ENCODE data around the gene GRID2IP.
A peak's percentile ranks its signal among the peaks of the same experiment; 100 is the strongest.

GRID2IP gene

DNA sequence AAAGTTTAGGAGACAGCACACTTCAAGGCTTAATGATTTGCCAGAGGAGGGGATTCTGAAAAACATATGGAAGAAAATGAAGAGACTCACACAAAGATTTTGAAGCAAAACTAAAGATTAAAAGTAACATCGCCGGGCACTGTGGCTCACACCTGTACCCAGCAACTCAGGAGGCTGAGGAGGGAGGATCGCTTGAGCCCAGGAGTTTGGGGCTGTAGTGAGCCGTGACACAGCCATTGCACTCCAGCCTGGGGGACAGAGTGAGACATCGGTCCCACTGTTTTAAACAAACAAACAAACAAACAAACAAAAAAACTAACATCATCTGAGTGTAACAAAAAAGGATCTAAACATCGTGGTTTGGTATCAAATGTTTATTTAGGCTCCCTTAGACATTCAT is 69.8 kb downstream of the GRID2IP start:
- no peak for TF ChIP-seq EZH2phosphoT487 (IDR thresholded peaks at IDR 0.05; ENCODE audit: borderline replicate concordance, low read length)
- TF ChIP-seq, protein P1, sequence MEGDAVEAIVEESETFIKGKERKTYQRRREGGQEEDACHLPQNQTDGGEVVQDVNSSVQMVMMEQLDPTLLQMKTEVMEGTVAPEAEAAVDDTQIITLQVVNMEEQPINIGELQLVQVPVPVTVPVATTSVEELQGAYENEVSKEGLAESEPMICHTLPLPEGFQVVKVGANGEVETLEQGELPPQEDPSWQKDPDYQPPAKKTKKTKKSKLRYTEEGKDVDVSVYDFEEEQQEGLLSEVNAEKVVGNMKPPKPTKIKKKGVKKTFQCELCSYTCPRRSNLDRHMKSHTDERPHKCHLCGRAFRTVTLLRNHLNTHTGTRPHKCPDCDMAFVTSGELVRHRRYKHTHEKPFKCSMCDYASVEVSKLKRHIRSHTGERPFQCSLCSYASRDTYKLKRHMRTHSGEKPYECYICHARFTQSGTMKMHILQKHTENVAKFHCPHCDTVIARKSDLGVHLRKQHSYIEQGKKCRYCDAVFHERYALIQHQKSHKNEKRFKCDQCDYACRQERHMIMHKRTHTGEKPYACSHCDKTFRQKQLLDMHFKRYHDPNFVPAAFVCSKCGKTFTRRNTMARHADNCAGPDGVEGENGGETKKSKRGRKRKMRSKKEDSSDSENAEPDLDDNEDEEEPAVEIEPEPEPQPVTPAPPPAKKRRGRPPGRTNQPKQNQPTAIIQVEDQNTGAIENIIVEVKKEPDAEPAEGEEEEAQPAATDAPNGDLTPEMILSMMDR (IDR thresholded peaks at IDR 0.05; ENCODE audit: low read depth, low read length, poor library complexity, severe bottlenecking), result no peak
- peaks cover 8% of the 10 kb centered on the region for H3F3A ChIP-seq (ENCODE audit: control insufficient read depth, insufficient read depth)
- peaks cover 83% of the 10 kb centered on the region for H3K79me2 ChIP-seq (ENCODE audit: control insufficient read depth, low read length)
- no peaks in the 10 kb centered on the region for H3K27me3 ChIP-seq (ENCODE audit: control insufficient read depth, low read length)
- no peaks in the 10 kb centered on the region for H3K9me3 ChIP-seq (ENCODE audit: control insufficient read depth, insufficient read depth, low read length)
- peaks cover 45% of the 10 kb centered on the region for H3K36me3 ChIP-seq (ENCODE audit: control insufficient read depth, low read length)
- peak overlapping the region; percentile 18 for H3K4me3 ChIP-seq (ENCODE audit: low read length)
- H3K4me2 ChIP-seq (ENCODE audit: low read length), result peak overlapping the region; percentile 57
- no peak overlapping the region for H3K27ac ChIP-seq (ENCODE audit: low read depth, low read length)
- peaks cover 69% of the 10 kb centered on the region for H3K4me1 ChIP-seq (ENCODE audit: control insufficient read depth, low read length)
- H3K9me2 ChIP-seq (replicated peaks; ENCODE audit: control insufficient read depth, low read length), result no peaks in the 10 kb centered on the region
- peaks cover 35% of the 10 kb centered on the region for H4K20me1 ChIP-seq (ENCODE audit: control insufficient read depth, insufficient read depth, low read depth, low read length)

DNA sequence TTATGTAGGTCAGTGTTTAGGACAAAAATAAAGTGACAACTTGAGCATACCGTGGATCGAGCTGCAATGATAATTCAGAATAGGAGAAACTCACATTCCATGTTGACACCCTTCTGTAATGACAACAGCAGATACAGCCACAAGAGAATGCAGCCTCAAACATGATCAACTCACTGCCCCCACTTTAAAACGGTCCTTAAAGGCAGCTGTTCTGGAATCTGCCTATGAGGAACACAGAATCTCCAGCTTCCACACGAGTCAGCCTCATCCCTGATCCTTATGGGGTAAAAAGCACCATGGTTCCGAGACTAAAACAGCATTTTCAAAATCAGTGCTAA is 71.0 kb downstream of the GRID2IP start:
- Histone ChIP-seq H3K4me2 (ENCODE audit: low read length) (peak overlapping the region; percentile 57), H3K79me2 (ENCODE audit: control insufficient read depth, low read length) (peaks cover 95% of the 10 kb centered on the region), H3K27ac (ENCODE audit: low read depth, low read length) (peak overlapping the region; percentile 53), H3K9me2 (replicated peaks; ENCODE audit: control insufficient read depth, low read length) (no peaks in the 10 kb centered on the region), H3K9me3 (ENCODE audit: control insufficient read depth, insufficient read depth, low read length) (no peaks in the 10 kb centered on the region), H3K4me3 (ENCODE audit: low read length) (peak overlapping the region; percentile 54), H4K20me1 (ENCODE audit: control insufficient read depth, insufficient read depth, low read depth, low read length) (peaks cover 43% of the 10 kb centered on the region), H3K4me1 (ENCODE audit: control insufficient read depth, low read length) (peaks cover 75% of the 10 kb centered on the region), H3K36me3 (ENCODE audit: control insufficient read depth, low read length) (peaks cover 55% of the 10 kb centered on the region), H3K27me3 (ENCODE audit: control insufficient read depth, low read length) (no peaks in the 10 kb centered on the region), H3F3A (ENCODE audit: control insufficient read depth, insufficient read depth) (peaks cover 8% of the 10 kb centered on the region)
- TF ChIP-seq, protein P1 (IDR thresholded peaks at IDR 0.05; ENCODE audit: low read depth, low read length, poor library complexity, severe bottlenecking), result no peak
- TF ChIP-seq EZH2phosphoT487 (IDR thresholded peaks at IDR 0.05; ENCODE audit: borderline replicate concordance, low read length), result no peak

DNA sequence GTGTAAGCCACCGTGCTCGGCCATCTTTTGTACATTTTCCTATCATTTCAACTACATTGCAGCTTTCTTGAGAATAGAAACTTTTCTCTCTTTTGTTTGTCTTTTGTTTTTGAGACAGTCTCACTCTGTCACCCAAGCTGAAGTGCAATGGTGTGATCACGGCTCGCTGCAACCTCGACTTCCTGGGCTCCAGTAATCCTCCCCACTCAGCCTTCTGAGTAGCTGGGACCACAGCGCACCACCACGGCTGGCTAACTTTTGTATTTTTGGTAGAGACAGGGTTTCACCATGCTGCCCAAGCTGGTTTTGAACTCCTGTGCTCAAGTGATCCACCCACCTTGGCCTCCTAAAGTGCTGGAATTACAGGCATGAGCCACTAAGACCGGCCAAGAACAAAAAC is 72.2 kb downstream of the GRID2IP start:
- no peak for TF ChIP-seq EZH2phosphoT487 (IDR thresholded peaks at IDR 0.05; ENCODE audit: borderline replicate concordance, low read length)
- TF ChIP-seq, protein P1 (IDR thresholded peaks at IDR 0.05; ENCODE audit: low read depth, low read length, poor library complexity, severe bottlenecking), result no peak
- Histone ChIP-seq H3K9me2 (replicated peaks; ENCODE audit: control insufficient read depth, low read length) (no peaks in the 10 kb centered on the region), H4K20me1 (ENCODE audit: control insufficient read depth, insufficient read depth, low read depth, low read length) (peaks cover 48% of the 10 kb centered on the region), H3K79me2 (ENCODE audit: control insufficient read depth, low read length) (peaks cover 99% of the 10 kb centered on the region), H3K27me3 (ENCODE audit: control insufficient read depth, low read length) (no peaks in the 10 kb centered on the region), H3K4me2 (ENCODE audit: low read length) (peak overlapping the region; percentile 57), H3K9me3 (ENCODE audit: control insufficient read depth, insufficient read depth, low read length) (no peaks in the 10 kb centered on the region), H3F3A (ENCODE audit: control insufficient read depth, insufficient read depth) (peaks cover 8% of the 10 kb centered on the region), H3K4me1 (ENCODE audit: control insufficient read depth, low read length) (peaks cover 68% of the 10 kb centered on the region), H3K27ac (ENCODE audit: low read depth, low read length) (peak overlapping the region; percentile 53), H3K36me3 (ENCODE audit: control insufficient read depth, low read length) (peaks cover 66% of the 10 kb centered on the region), H3K4me3 (ENCODE audit: low read length) (peak overlapping the region; percentile 54)
